Neuronal stem cell (in vitro differentiated cells): Measurements from ENCODE around the gene CPLANE1.
"Not testable (repeated sequence)": the region's sequence is repeated elsewhere in the genome, so short reads cannot be mapped to it uniquely, and the experiment has no call there.

ENCODE experiments used
- DNase-seq: peaks from one replicate; pipeline ENCODE4 v3.0.0-alpha.2; 2013; ENCODE audit warnings: low spot score
- H2AFZ ChIP-seq: one replicate; pipeline ENCODE4 v1.6.1; 2013; ENCODE audit warnings: mild to moderate bottlenecking, low read length, inconsistent platforms
- H2AK5ac ChIP-seq: 2 replicates; pipeline ENCODE4 v1.6.1; 2013; ENCODE audit warnings: low read depth, mild to moderate bottlenecking, inconsistent platforms, low read length, moderate library complexity, mixed read lengths
- H2BK120ac ChIP-seq: 2 replicates; pipeline ENCODE4 v1.6.1; 2013; ENCODE audit warnings: low read depth, mild to moderate bottlenecking, inconsistent platforms, low read length, moderate library complexity, mixed read lengths
- H2BK12ac ChIP-seq: one replicate; pipeline ENCODE4 v1.6.1; 2013; ENCODE audit warnings: low read length, inconsistent platforms
- H2BK15ac ChIP-seq: 2 replicates; pipeline ENCODE4 v1.6.1; 2013; ENCODE audit warnings: mild to moderate bottlenecking, low read length, inconsistent platforms, mixed read lengths
- H2BK5ac ChIP-seq: one replicate; pipeline ENCODE4 v1.6.1; 2013; ENCODE audit warnings: inconsistent platforms, mild to moderate bottlenecking, low read length, moderate library complexity
- H3K14ac ChIP-seq: one replicate; pipeline ENCODE4 v1.6.1; 2013; ENCODE audit warnings: low read length, inconsistent platforms
- H3K18ac ChIP-seq: 2 replicates; pipeline ENCODE4 v1.6.1; 2013; ENCODE audit warnings: low read length, inconsistent platforms
- H3K23ac ChIP-seq: 2 replicates; pipeline ENCODE4 v1.6.1; 2013; ENCODE audit warnings: low read depth, mild to moderate bottlenecking, mixed read lengths, low read length, inconsistent platforms; ENCODE audit not compliant: poor library complexity
- H3K27ac ChIP-seq: replicated peaks from 3 replicates; pipeline ENCODE4 v1.5.1; 2013; ENCODE audit warnings: low read length, inconsistent platforms
- H3K27me3 ChIP-seq, 3 experiments: 2 replicates each; pipeline ENCODE4 v1.6.1; 2013; ENCODE audit warnings: low read length in 3 of 3, mild to moderate bottlenecking in 2 of 3, inconsistent platforms in 1 of 3, low read depth in 1 of 3, mixed read lengths in 1 of 3, moderate library complexity in 1 of 3; ENCODE audit not compliant: control insufficient read depth in 3 of 3, insufficient read depth in 3 of 3
- H3K36me3 ChIP-seq, 2 donors: replicated peaks in 1 of 2; 2 replicates each; pipeline ENCODE4 v1.6.1; 2013; ENCODE audit warnings: low read length in 2 of 2; ENCODE audit not compliant: control insufficient read depth in 2 of 2, insufficient read depth in 2 of 2
- H3K4ac ChIP-seq: 2 replicates; pipeline ENCODE4 v1.6.1; 2013; ENCODE audit warnings: inconsistent platforms, mild to moderate bottlenecking, low read length, moderate library complexity
- H3K4me1 ChIP-seq, 2 donors: 1 replicate in 1 of 2; 2 replicates in 1 of 2; pipeline ENCODE4 v1.6.1; 2013; ENCODE audit warnings: low read length in 2 of 2, low read depth in 1 of 2; ENCODE audit not compliant: control insufficient read depth in 2 of 2, insufficient read depth in 1 of 2
- H3K4me2 ChIP-seq: one replicate; pipeline ENCODE4 v1.6.1; 2013; ENCODE audit warnings: mild to moderate bottlenecking, low read length, inconsistent platforms; ENCODE audit not compliant: insufficient read depth, poor library complexity, severe bottlenecking
- H3K4me3 ChIP-seq, 2 donors: 2 replicates each; pipeline ENCODE4 v1.5.1; 2013; ENCODE audit warnings: low read length in 2 of 2, mild to moderate bottlenecking in 2 of 2, inconsistent platforms in 1 of 2, moderate library complexity in 1 of 2
- H3K79me1 ChIP-seq: one replicate; pipeline ENCODE4 v1.6.1; 2013; ENCODE audit warnings: low read depth, mild to moderate bottlenecking, inconsistent platforms, low read length, moderate library complexity
- H3K9ac ChIP-seq: one replicate; pipeline ENCODE4 v1.6.1; 2013; ENCODE audit warnings: mild to moderate bottlenecking, low read depth, low read length, inconsistent platforms; ENCODE audit not compliant: poor library complexity
- H3K9me3 ChIP-seq, 2 donors: replicated peaks in 1 of 2; 2 replicates each; pipeline versions ENCODE3 to v1.6.1; 2013; ENCODE audit warnings: low read length in 2 of 2, mild to moderate bottlenecking in 2 of 2, inconsistent platforms in 1 of 2, low read depth in 1 of 2, mixed read lengths in 1 of 2, moderate library complexity in 1 of 2; ENCODE audit not compliant: control insufficient read depth in 2 of 2, insufficient read depth in 1 of 2
- H4K8ac ChIP-seq: one replicate; pipeline ENCODE4 v1.6.1; 2013; ENCODE audit warnings: low read depth, mild to moderate bottlenecking, inconsistent platforms, low read length, moderate library complexity
- H4K91ac ChIP-seq: one replicate; pipeline ENCODE4 v1.6.1; 2013; ENCODE audit warnings: low read length, low read depth, mild to moderate bottlenecking, inconsistent platforms; ENCODE audit not compliant: poor library complexity
- WGBS, 2 donors: extraction: QIAGEN DNeasy Blood & Tissue Kit; methylation state at CpG; one replicate each; pipeline ENCODE4 v1.1.7; 2013; ENCODE audit warnings: missing lambda C conversion rate in 2 of 2, mixed read lengths in 1 of 2; ENCODE audit not compliant: insufficient read length in 2 of 2, insufficient replicate concordance in 1 of 2; ENCODE audit errors: extremely low coverage in 2 of 2; 5-methylcytosine and 5-hydroxymethylcytosine counted together

The CPLANE1 gene

DNA sequence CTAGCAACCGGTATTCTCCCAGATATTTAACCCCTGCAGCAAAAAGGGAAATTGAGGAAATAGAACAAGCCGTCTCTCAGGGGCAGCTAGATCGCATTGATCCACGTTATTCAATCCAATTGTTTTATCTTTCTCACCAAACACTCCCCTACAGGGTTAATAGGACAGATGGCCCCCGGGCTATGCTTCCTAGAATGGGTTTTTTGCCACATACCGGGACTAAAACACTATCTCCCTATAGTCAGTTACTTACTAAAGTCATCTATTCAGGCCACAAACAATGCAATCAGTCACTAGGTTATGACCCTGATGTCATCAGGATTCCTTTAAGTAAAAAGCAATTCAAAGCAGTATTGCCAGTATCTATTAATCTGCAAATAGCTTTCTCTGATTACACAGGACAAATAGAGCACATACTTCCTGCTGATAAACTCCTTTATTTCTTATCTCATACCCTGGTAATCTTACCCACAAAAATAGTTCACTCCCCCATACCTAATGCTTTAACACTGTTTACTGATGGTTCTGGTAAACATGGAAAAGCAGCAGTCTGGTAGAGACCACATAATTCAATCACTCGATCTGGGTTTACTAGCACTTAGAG lies 159.0 kb downstream of the CPLANE1 start:
- Histone ChIP-seq H3K23ac (no peak overlapping the region), H3K14ac (no peak overlapping the region), H2BK5ac (no peak overlapping the region), H3K9ac (no peak overlapping the region), H2BK15ac (no peak overlapping the region), H3K27me3 (no peaks in the 10 kb centered on the region), H4K91ac (no peak overlapping the region), H2BK12ac (no peak overlapping the region), H3K4me3 (no peak overlapping the region), H3K4me1 (no peaks in the 10 kb centered on the region), H3K79me1 (no peaks in the 10 kb centered on the region), H2AK5ac (no peak overlapping the region), H2BK120ac (no peak overlapping the region), H3K4me2 (no peak overlapping the region), H3K27ac (no peak overlapping the region), H3K4ac (no peak overlapping the region), H3K9me3 (no peaks in the 10 kb centered on the region), H4K8ac (no peak overlapping the region), H2AFZ (no peak overlapping the region), H3K18ac (no peak overlapping the region), H3K36me3 (no peaks in the 10 kb centered on the region)
- no CpG with 5 or more reads among the region's 7 CpGs for WGBS, 2 donors
- DNase-seq, result no peak

DNA sequence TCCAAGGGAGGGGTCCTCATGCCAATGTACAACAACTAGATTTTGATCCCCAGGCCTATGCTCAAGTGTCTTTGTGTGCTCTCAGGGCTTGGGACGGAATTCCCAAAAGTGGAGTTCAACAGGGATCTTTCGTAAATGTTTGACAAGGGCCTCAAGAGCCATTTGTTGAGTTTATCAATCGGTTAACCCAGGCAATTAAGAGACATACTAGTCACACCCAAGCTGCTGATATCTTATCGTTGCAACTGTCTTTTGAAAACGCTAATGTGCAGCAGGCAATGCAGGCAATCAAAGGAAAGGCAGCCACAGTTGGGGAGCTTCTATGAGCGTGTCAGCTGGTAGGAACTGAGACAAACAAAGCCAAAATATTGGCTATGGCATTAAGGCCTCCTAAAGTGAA lies 161.2 kb downstream of the CPLANE1 start:
- no peak overlapping the region for H3K4ac ChIP-seq

DNA sequence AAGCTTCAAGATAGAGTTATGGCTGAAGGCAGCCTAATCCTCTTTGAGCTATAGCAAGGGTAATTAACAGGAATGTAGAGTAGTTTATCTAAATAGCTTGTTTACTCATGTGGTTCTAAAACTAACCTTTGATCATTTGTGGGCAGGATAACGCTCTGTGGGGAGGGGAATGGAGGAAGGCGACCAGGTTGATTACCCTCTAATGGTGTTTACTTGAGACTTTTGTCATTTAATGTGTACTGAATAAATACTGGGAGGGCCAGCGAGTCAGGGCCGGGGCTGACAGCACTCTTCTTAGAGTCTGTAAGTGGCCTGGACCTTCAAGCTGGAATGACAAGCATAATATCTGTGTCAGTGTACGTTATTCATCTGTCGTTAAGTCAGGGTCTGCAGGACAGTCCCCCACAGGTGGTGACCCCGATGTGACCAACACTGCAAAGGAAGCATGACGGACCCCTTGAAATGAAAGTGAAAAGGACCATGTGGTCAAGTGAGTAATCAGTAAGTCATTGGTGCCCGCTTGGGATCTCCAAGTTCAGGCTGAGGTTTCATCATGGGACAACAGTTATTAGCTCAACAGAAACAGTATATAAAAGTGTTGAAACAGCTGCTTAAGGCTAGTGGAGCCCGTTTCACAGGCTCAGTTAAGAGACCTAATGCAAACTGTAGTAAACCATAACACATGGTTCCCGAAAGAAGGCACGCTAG lies 162.6 kb downstream of the CPLANE1 start:
- Histone ChIP-seq H4K8ac (no peak overlapping the region), H2BK12ac (no peak overlapping the region), H3K23ac (no peak overlapping the region), H4K91ac (no peak overlapping the region), H3K27me3 (no peaks in the 10 kb centered on the region), H2AK5ac (no peak overlapping the region), H3K4me2 (no peak overlapping the region), H3K9ac (no peak overlapping the region), H2AFZ (no peak overlapping the region), H2BK5ac (no peak overlapping the region), H3K27ac (no peak overlapping the region), H3K4ac (no peak overlapping the region), H3K14ac (no peak overlapping the region), H3K18ac (no peak overlapping the region), H3K79me1 (no peaks in the 10 kb centered on the region), H3K4me1 (no peaks in the 10 kb centered on the region), H3K36me3 (no peaks in the 10 kb centered on the region), H2BK120ac (no peak overlapping the region), H3K4me3 (no peak overlapping the region), H2BK15ac (no peak overlapping the region), H3K9me3 (no peaks in the 10 kb centered on the region)
- DNase-seq, result no peak
- no CpG with 5 or more reads among the region's 12 CpGs for WGBS, 2 donors

More for the DNA sequence above, 161.2 kb downstream of the CPLANE1 start:
- no peak overlapping the region for H2BK12ac ChIP-seq
- no peaks in the 10 kb centered on the region for H3K9me3 ChIP-seq
- no peaks in the 10 kb centered on the region for H3K36me3 ChIP-seq
- H3K27ac ChIP-seq, result no peak overlapping the region
- H3K4me3 ChIP-seq, result no peak overlapping the region
- H2AK5ac ChIP-seq, result no peak overlapping the region
- H3K79me1 ChIP-seq, result no peaks in the 10 kb centered on the region
- no peak overlapping the region for H3K23ac ChIP-seq
- no peak overlapping the region for H2BK5ac ChIP-seq
- H2BK120ac ChIP-seq, result no peak overlapping the region
- no peak overlapping the region for H3K14ac ChIP-seq
- no CpG with 5 or more reads among the region's 6 CpGs for WGBS, 2 donors
- H3K27me3 ChIP-seq, result no peaks in the 10 kb centered on the region
- DNase-seq, result no peak
- H4K8ac ChIP-seq, result no peak overlapping the region
- no peak overlapping the region for H3K18ac ChIP-seq
- no peak overlapping the region for H2BK15ac ChIP-seq
- no peak overlapping the region for H4K91ac ChIP-seq
- no peaks in the 10 kb centered on the region for H3K4me1 ChIP-seq
- no peak overlapping the region for H3K9ac ChIP-seq
- H2AFZ ChIP-seq, result no peak overlapping the region
- H3K4me2 ChIP-seq, result no peak overlapping the region

DNA sequence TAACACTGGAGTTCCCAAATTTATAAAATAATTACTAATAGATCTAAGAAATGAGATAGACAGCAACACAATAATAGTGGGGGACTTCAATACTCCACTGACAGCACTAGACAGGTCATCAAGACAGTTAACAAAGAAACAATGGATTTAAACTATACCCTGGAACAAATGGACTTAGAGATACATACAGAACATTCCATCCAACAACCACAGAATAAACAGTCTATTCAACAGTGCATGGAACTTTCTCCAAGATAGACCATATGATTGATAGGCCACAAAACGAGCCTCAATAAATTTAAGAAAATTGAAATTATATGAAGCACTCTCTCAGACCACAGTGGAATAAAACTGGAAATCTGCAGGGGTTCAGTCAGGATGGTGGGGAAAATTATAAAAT lies 163.2 kb downstream of the CPLANE1 start:
- not testable (repeated sequence) for H2AFZ ChIP-seq, H3K23ac ChIP-seq, H3K4me1 ChIP-seq, H3K4ac ChIP-seq, H2BK5ac ChIP-seq, H2BK15ac ChIP-seq, H3K79me1 ChIP-seq, H2AK5ac ChIP-seq, H4K8ac ChIP-seq, H3K14ac ChIP-seq, H2BK120ac ChIP-seq, H4K91ac ChIP-seq, H3K9me3 ChIP-seq, H3K4me3 ChIP-seq, H3K9ac ChIP-seq, H3K27me3 ChIP-seq, H3K36me3 ChIP-seq, H3K27ac ChIP-seq, H3K18ac ChIP-seq, DNase-seq, H3K4me2 ChIP-seq, H2BK12ac ChIP-seq
- no CpG with 5 or more reads among the region's 1 CpG for WGBS, 2 donors
